Fibroblast of villous mesenchyme (primary cell): ENCODE results near the gene NEXMIF. TPM values are rescaled to one million over a fixed set of nuclear protein-coding genes. Genes with fewer than 3 reads are reported as not detected.
"Not testable (repeated sequence)": the region's sequence is repeated elsewhere in the genome, so short reads cannot be mapped to it uniquely, and the experiment has no call there.

Experiments used
- DNase-seq: peaks from one replicate; pipeline ENCODE4 v3.0.0-alpha.2; 2010; ENCODE audit warnings: low read depth
- H3K4me3 ChIP-seq: 2 replicates; pipeline ENCODE4 v1.5.1; 2011; ENCODE audit warnings: low read depth, mild to moderate bottlenecking, low read length
- total RNA-seq: library from RNA; depleted of rRNA; stranded (reverse); fragments of >200 nt; gene quantifications from 2 replicates; pipeline ENCODE4 v1.2.3, GENCODE V29; 2012
- TF ChIP-seq, protein P1 (sequence below): IDR thresholded peaks from 2 replicates; pipeline ENCODE4 v1.5.1; 2012; ENCODE audit warnings: low read depth, mild to moderate bottlenecking, low read length; ENCODE audit not compliant: insufficient read depth

The NEXMIF gene
- total RNA-seq, 1 donor = not detected

DNA sequence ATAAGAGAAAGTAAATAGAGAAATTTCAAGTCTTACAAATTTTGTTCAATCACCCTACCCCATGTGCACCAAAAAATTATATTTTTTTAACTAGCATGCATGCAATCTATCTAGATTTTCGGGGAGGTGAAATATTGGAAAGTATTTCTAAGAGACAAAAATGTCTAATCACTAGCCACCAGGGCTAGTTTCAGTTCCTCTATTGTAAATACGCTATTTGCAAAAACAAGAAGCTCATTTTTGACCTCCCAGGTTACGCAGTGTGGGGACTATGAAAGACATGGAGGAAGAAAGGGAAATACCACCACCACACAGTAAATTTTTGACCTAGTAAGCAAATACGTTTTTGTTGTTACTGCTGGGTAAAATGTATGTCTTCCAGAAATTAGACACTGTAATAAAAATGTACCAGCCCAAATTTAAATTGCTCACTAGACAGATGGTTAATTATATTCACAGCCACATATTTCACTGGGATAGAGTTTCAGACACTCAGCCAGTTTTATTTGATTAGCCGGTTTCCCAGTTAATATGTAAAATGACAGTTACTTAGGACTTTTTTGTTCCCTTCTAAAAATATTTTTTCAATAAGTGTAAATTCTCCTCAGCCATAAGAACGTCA lies 2.2 kb downstream of the NEXMIF start:
- H3K4me3 ChIP-seq = no peak overlapping the region
- no peak for DNase-seq
- TF ChIP-seq, protein P1, sequence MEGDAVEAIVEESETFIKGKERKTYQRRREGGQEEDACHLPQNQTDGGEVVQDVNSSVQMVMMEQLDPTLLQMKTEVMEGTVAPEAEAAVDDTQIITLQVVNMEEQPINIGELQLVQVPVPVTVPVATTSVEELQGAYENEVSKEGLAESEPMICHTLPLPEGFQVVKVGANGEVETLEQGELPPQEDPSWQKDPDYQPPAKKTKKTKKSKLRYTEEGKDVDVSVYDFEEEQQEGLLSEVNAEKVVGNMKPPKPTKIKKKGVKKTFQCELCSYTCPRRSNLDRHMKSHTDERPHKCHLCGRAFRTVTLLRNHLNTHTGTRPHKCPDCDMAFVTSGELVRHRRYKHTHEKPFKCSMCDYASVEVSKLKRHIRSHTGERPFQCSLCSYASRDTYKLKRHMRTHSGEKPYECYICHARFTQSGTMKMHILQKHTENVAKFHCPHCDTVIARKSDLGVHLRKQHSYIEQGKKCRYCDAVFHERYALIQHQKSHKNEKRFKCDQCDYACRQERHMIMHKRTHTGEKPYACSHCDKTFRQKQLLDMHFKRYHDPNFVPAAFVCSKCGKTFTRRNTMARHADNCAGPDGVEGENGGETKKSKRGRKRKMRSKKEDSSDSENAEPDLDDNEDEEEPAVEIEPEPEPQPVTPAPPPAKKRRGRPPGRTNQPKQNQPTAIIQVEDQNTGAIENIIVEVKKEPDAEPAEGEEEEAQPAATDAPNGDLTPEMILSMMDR = no peak

- H3K4me3 ChIP-seq = no peak overlapping the region
- no peak for DNase-seq
- TF ChIP-seq, protein P1 = no peak
These were observed 13.8 kb downstream of the NEXMIF start for GRCh38 chrX:74911494-74911893.

DNA sequence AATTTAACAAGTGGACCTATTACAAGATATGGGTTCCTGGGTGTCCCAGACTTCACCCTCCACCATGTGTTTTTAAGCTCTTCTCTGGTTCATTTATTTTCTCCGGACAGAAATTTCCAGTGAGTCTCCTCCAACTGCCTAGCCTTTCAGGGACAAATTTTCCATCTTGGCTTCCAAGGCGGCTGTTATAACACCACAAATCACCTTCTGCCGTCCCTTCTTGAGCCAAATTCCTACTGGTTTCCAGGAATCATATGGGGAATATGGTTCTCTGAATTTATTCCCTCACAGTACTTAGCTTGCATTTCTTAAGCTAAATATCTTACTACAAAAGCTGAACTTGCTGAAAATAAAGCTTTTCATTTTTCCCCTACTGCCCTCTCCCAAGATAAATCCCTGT lies 18.8 kb downstream of the NEXMIF start:
- no peak overlapping the region for H3K4me3 ChIP-seq
- TF ChIP-seq, protein P1 = no peak
- no peak for DNase-seq

GRCh38 chrX:74902806-74903205 lies 22.4 kb downstream of the NEXMIF start:
- no peak overlapping the region for H3K4me3 ChIP-seq
- no peak for DNase-seq
- TF ChIP-seq, protein P1 = no peak

- no peak for DNase-seq
- TF ChIP-seq, protein P1 = no peak
These were observed 32.7 kb downstream of the NEXMIF start for GRCh38 chrX:74892561-74892960.

DNA sequence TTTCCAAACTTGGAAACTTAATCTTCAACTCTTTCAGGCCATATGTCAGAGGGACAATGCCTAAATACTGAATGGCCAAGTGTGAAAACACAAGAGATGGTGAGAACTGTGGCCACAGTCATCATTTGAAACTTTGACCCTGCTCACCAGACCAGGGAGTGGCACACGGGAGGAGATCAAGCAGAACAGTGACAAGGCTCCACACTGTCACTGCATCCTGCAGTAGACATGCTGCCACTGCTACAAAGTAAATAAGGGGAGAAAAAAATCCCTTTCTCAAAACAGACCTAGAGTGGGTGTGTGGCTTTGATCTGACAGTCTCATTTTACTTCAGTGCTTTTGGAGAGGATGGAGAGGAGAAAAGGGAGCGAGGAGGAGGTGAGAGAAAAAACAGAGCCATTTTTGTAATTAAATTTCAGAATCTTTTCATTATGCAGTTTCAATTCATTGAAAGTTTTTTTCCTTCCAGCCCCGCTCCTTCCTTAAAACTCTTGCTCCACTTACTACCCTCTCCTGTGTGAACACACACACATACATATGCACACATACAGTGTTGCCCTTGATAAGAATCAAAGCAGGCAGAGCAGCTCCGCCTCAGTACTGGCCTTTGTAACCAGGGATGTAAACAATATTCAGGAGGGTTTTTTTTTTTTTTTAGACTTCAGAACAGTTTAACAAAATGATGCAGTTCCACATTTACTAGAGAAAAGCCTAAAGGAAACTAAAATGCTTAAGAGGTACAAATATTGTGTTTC lies 34.4 kb downstream of the NEXMIF start:
- no peak overlapping the region for H3K4me3 ChIP-seq
- no peak for DNase-seq
- TF ChIP-seq, protein P1 = no peak

More at GRCh38 chrX:74892561-74892960, 32.7 kb downstream of the NEXMIF start:
- H3K4me3 ChIP-seq = no peak overlapping the region

GRCh38 chrX:74882383-74882782 lies 42.9 kb downstream of the NEXMIF start:
- not testable (repeated sequence) for H3K4me3 ChIP-seq, DNase-seq
